Muscle layer of duodenum (tissue), 2 donors: Measurements from ENCODE around the gene PIK3R5.

Source experiments
- H3K27ac ChIP-seq: one replicate; pipeline ENCODE4 v1.7.0; 2013; ENCODE audit warnings: mild to moderate bottlenecking, low read length
- H3K27me3 ChIP-seq: one replicate; pipeline ENCODE4 v1.7.0; 2013; ENCODE audit warnings: low read depth, mild to moderate bottlenecking, control low read depth, low read length
- H3K36me3 ChIP-seq, 2 donors: one replicate each; pipeline ENCODE4 v1.7.0; 2013; ENCODE audit warnings: low read length in 2 of 2, control low read depth in 1 of 2, mild to moderate bottlenecking in 1 of 2; ENCODE audit not compliant: insufficient read depth in 2 of 2, control insufficient read depth in 1 of 2
- H3K4me1 ChIP-seq, 2 donors: one replicate each; pipeline ENCODE4 v1.7.0; 2013; ENCODE audit warnings: low read length in 2 of 2, mild to moderate bottlenecking in 2 of 2, control low read depth in 1 of 2, moderate library complexity in 1 of 2; ENCODE audit not compliant: insufficient read depth in 2 of 2, control insufficient read depth in 1 of 2
- H3K4me3 ChIP-seq, 2 donors: one replicate each; pipeline ENCODE4 v1.7.0; 2013; ENCODE audit warnings: low read length in 2 of 2, low read depth in 1 of 2, mild to moderate bottlenecking in 1 of 2
- H3K9me3 ChIP-seq, 2 donors: one replicate each; pipeline ENCODE4 v1.7.0; 2013; ENCODE audit warnings: low read length in 2 of 2, control low read depth in 1 of 2, mild to moderate bottlenecking in 1 of 2; ENCODE audit not compliant: control insufficient read depth in 1 of 2
- donor health status: healthy.

Gene PIK3R5

DNA sequence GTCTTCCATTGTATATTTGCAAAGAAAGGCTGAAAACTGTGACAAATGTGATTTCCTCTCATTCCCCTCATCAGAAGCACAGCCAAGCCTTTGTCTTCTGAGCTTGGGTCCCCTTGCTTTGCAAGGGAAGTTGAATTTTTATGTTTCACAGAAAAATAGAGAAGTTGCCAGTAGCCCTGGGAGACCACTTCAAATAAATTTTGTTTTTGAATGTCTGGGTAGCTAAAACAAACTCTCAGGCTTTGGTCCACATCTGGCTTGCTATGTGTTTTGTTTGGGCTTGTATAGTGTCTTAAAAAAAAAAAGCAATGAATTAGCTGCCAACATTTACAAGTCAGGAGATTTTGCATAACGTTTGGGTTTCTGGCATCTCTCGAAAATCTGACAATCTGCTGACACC, 122.2 kb downstream of the PIK3R5 start:
- Histone ChIP-seq H3K9me3 (no peaks in the 10 kb centered on the region), H3K36me3 (no peaks in the 10 kb centered on the region), H3K4me3 (no peak overlapping the region), H3K4me1 (no peaks in the 10 kb centered on the region), H3K27ac (no peak overlapping the region), H3K27me3 (no peaks in the 10 kb centered on the region)

DNA sequence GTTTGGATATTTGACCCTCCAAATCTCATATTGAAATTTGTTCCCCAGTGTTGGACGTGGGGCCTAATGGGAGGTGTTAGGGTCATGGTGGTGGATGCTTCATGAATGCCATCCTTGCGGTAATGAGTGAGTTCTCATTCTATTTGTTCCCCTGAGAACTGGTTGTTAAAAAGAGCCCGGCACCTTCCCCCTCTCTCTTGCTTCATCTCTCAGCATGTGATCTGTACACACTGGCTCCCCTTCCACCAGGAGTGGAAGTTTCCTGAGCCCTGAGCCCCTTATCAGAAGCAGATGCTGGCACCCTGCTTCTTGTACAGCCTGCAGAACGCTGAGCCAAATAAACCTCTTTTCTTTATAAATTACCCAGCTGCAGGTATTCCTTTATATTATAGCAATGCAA, 123.7 kb downstream of the PIK3R5 start:
- no peaks in the 10 kb centered on the region for H3K4me1 ChIP-seq
- H3K27me3 ChIP-seq: no peaks in the 10 kb centered on the region
- no peak overlapping the region for H3K4me3 ChIP-seq
- no peak overlapping the region for H3K27ac ChIP-seq
- no peaks in the 10 kb centered on the region for H3K9me3 ChIP-seq
- no peaks in the 10 kb centered on the region for H3K36me3 ChIP-seq

DNA sequence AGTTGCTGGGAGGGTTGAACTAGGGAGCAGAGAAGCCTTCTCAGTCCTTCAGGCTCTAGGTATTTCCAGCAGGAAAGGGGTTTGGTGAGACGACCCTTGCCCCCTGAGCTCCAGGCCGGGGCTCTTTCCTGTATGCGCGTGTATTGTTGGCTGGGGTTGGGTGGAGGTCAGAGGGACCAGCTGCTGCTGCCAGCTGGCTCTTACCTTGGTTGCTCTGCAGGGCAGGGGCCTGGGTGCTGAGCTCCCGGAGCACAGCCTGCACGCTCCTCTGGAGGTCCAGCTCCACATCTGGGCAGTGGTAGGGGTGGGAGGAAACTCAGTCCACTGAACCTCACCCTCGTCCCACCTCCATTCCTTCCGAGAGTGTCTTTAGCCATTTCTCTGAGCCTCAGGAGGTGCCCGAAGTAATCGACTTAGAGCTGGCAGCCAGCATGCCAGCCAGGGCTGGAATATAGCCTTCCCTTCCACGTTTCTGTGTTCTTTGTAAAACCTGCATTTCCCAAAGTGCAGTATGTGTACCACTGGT, 126.0 kb downstream of the PIK3R5 start:
- Histone ChIP-seq H3K36me3 (no peaks in the 10 kb centered on the region), H3K27ac (no peak overlapping the region), H3K4me3 (no peak overlapping the region), H3K27me3 (no peaks in the 10 kb centered on the region), H3K9me3 (no peaks in the 10 kb centered on the region), H3K4me1 (no peaks in the 10 kb centered on the region)

DNA sequence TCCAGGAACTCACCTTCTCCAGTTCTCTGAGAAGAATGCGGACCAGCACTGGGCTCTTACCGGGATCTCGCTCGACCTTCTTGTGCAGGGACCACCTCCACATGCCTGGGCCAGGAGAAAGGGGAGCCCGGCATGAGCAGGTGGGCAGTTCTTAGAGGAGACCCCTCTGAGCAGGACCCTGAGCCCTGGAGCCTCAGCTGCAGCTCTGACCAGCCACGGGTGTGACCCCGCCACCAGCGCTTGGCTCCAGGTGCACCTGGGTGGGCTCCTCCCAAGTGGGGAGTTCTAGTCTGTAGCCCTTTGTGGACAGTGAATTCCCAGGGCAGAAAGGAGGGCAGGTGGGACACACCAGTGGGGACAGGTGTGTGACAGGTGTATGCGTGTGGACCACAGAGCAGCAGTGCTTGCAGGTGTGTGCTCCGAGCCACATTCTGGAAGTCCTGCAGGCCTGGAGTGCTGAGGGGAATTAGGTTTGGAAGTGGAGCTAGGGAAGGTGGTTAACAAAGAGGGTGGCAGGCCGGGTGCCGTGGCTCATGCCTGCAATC, 126.9 kb downstream of the PIK3R5 start:
- no peak overlapping the region for H3K4me3 ChIP-seq
- H3K36me3 ChIP-seq: no peaks in the 10 kb centered on the region
- no peaks in the 10 kb centered on the region for H3K9me3 ChIP-seq
- no peak overlapping the region for H3K27ac ChIP-seq
- H3K4me1 ChIP-seq: no peaks in the 10 kb centered on the region
- H3K27me3 ChIP-seq: no peaks in the 10 kb centered on the region

DNA sequence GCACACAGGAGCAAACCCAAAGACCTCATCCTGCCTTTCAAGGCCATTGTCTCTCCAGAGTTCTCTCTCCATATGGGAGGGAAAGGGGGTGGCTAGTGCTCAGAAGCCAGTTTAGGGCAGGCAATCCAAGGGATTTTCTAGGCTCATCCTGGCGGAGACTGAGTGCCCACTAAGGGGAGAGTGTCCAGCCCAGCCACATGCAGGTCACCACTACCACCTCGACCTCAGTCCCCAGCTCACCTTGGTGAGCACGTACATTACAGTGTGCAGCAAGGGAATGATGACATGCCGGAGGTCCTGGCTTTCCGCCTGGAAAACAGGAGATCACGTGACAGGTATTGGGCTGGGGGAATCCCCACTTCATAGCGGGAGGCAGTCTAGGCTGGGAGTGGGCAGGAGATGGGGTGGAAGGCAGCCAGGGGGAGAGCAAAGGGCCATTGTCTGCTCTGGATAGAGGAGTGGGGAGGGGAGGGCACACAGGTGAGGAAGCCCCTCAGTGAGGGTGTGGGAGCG, 127.9 kb downstream of the PIK3R5 start:
- Histone ChIP-seq H3K27me3 (no peaks in the 10 kb centered on the region), H3K36me3 (no peaks in the 10 kb centered on the region), H3K27ac (no peak overlapping the region), H3K4me3 (no peak overlapping the region), H3K9me3 (no peaks in the 10 kb centered on the region), H3K4me1 (no peaks in the 10 kb centered on the region)

DNA sequence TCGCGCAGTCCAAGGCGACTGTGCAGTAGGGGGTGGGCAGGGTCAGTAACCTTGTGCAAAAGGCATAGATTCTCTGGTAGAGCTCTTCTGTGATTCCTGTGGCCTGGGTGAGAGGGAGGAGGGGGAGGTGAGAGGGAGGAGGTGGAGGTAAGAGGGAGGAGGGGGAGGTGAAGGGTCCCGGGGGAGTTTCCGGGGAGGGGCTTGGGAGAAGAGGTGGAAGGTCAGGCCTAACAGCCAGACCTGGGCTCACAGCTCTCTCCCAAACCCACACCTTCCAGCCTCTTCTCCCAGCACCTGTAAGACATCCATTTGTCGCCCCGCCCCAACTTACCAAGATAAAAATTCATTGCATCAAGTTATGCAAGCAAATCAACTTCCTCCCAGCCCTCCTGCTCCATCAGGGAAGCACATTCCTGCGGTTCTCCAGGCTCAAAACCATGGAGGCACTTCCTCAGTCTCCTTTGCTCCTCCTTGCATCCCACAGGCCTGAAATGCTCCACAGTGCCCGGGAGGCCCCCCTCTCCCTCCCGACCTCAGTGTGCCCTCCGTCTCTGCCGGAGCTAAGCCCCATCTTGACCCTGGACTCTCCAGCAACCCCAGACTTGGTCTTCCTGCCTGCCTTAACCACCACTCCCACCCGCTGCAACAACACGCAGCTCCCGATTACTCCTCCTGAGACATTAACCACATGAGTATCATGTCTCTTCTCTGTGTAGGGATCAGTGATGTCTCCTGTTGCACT, 128.5 kb downstream of the PIK3R5 start:
- Histone ChIP-seq H3K27ac (no peak overlapping the region), H3K4me1 (no peaks in the 10 kb centered on the region), H3K9me3 (no peaks in the 10 kb centered on the region), H3K36me3 (no peaks in the 10 kb centered on the region), H3K27me3 (no peaks in the 10 kb centered on the region), H3K4me3 (no peak overlapping the region)

DNA sequence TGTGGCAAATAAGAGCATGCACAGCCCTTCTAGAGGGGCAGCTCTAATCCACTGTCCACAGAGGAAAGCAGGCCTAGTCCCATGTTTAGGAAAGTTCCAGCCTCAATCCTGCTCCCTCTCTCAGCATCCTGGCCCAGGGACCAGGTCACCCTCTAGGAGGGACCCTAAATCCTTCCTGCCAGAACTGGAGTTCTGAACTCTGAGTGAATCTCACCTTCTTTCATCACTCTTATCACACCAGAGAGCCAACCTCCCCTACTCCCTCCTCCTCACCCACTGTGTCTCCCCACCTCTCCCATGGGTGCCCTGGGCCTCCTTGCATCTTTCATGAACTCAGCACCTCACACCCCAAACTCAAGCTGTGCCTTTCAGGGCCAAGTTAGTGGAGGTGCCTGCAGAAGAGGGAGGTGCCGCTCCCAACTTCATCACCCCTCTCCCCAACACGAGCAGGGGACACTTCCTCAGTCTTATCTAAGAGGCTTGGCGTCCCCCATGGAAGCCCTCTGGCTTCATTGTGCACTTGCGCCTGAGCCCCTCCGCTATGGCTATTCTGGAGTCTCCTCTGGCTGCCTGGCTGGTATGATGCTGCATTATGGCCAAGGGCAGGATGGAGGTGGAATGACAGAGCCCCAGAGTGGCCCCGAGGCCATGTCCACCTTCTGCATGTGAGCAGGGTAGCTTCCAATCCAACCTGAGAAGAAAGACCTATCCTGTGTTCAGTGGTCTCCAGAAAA, 129.7 kb downstream of the PIK3R5 start:
- Histone ChIP-seq H3K27ac (no peak overlapping the region), H3K4me1 (no peaks in the 10 kb centered on the region), H3K9me3 (no peaks in the 10 kb centered on the region), H3K36me3 (no peaks in the 10 kb centered on the region), H3K27me3 (no peaks in the 10 kb centered on the region), H3K4me3 (no peak overlapping the region)

DNA sequence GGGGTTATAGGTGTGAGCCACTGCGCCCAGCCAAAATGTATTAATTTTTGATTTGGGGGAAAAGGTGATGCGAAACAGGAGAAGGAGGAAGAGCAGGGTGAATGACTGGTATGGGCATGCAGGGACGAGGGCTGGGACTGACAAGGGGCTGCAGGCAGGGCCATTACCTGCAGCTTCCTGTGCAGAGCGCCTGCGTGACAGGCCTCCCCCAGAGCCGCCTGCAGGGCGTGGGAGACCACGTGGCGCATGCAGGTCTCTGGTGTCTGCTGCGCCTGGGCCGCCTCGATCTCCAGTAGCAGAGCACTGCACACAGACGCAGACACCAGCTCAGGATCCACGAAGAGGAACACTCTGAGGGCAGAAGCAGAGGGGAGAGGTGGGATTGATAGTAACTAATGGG, 130.4 kb downstream of the PIK3R5 start:
- no peaks in the 10 kb centered on the region for H3K9me3 ChIP-seq
- H3K27me3 ChIP-seq: no peaks in the 10 kb centered on the region
- no peaks in the 10 kb centered on the region for H3K4me1 ChIP-seq
- no peak overlapping the region for H3K27ac ChIP-seq
- H3K4me3 ChIP-seq: no peak overlapping the region
- H3K36me3 ChIP-seq: no peaks in the 10 kb centered on the region

DNA sequence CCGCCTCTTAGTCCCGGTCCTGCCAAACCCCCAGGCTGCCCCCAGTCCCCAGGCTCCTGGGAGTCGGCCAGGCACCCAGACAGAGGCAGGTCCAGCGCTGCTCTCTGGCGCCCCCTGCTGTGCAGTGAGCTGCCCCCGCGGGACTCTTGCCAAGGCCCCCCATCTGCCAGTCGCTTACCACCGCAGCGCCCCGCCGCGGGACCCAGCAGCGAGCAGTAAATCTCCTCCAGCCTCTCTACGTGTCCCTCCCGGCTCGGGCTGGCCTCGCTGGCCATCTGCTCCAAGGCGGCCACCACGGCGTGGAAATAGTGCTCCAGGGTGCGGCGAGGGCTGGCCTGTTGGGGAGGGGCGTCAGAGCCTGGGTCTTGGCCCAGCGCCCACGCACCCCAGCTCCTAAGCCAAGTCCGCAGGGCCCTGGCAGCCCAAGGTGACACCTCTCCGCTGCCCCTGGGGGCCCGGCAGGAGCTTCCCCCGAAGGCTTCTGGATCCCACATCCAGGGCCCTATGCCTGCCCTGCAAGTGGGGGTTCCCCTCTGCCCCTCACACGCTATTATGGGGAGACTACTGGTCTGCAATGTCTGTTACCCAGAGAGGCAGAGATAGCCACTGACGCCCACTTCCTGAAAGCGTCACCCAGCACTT, 132.7 kb downstream of the PIK3R5 start:
- H3K36me3 ChIP-seq: no peaks in the 10 kb centered on the region
- no peaks in the 10 kb centered on the region for H3K4me1 ChIP-seq
- H3K27me3 ChIP-seq: peaks cover 5% of the 10 kb centered on the region
- no peaks in the 10 kb centered on the region for H3K9me3 ChIP-seq
- H3K4me3 ChIP-seq: no peak overlapping the region
- H3K27ac ChIP-seq: no peak overlapping the region

DNA sequence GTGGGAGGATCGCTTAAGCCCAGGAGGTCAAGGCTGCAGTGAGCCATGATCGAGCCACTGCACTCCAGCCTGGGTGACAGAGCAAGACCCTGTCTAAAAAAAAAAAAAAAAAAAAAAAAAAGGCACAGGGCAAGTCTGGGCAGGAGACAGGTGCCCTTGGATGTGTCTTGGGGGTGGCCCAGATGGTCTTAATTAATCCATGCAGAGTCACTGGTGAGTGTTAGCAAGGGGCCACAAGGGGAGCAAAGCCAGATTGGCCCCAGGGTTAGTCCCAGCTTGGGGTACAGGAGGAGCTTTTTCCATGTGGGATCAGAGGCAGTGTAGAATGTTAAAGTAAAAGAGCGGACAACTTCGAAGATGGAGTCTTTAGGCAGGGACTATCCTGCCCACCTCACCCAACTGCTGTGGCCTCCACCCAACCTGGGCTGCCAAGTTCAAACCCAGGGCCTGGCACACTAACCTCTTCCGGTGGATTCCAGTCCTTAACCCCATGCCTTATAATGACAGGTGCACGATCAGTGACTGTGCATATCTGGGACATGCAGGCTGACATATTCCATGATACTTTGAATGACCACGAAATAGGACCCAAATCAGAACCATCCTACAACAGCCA, 134.2 kb downstream of the PIK3R5 start:
- no peak overlapping the region for H3K27ac ChIP-seq
- no peaks in the 10 kb centered on the region for H3K9me3 ChIP-seq
- H3K27me3 ChIP-seq: peaks cover 5% of the 10 kb centered on the region
- no peaks in the 10 kb centered on the region for H3K36me3 ChIP-seq
- no peak overlapping the region for H3K4me3 ChIP-seq
- H3K4me1 ChIP-seq: no peaks in the 10 kb centered on the region

DNA sequence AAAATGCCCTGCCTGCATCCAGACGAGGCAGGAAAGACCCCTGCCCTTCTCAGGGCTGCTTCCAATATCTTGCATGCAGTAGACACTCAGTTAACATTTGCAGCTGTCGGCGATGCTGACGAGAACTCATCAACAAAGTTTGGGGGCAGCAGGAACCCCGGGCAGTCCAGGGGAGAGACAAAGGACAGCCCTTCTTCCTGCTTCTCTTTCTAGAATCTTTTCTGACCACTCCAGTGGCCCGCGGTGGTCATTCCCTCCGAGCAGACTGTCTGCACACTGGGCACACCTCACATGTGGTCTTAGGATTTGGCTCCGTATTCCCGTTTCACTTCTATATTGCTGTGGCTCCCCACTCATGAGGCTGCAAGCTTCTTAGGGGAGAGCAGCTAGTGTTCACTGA, 135.4 kb downstream of the PIK3R5 start:
- Histone ChIP-seq H3K27ac (no peak overlapping the region), H3K4me1 (no peaks in the 10 kb centered on the region), H3K27me3 (peaks cover 5% of the 10 kb centered on the region), H3K9me3 (no peaks in the 10 kb centered on the region), H3K4me3 (no peak overlapping the region), H3K36me3 (no peaks in the 10 kb centered on the region)
